PC-3 (cell line): ENCODE results near the gene VPS8.

ENCODE experiments used
- EZH2 ChIP-seq: fragments of 300-600 bp; sonication (generic); IDR thresholded peaks from one replicate; pipeline ENCODE4 v1.6.1; 2017; ENCODE audit warnings: antibody characterized with exemption, mild to moderate bottlenecking, low read length; ENCODE audit not compliant: unreplicated experiment
- EZH2phosphoT487 ChIP-seq: fragments of 300-600 bp; sonication (generic); IDR thresholded peaks from 2 replicates; pipeline ENCODE4 v1.6.1; 2018; ENCODE audit warnings: mild to moderate bottlenecking, antibody characterized with exemption, low read length, borderline replicate concordance
- TF ChIP-seq, protein P1 (sequence below): fragments of 300-600 bp; sonication (generic); conservative IDR thresholded peaks from 2 replicates; pipeline ENCODE4 v1.5.1; 2017; ENCODE audit warnings: antibody characterized with exemption, low read depth, mild to moderate bottlenecking, low read length

DNA sequence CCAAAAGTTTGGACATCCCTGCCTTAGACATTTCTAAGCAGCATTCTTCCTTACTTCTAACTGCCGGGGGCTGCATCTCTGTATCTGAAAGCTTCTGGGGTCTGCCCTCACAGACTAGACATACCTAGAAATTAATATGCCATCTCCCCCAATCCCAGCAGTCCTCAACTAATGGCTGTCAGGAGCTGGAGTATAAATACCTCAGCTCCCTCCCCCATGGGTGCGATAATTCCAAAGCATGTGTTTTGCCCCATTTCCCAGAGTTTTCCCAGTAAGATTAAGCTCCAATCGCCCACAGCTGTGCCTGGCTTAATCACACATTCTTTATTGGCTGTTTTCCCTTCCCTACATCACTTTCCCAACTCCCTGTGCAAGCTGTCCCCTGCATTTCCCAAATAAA, 13.8 kb upstream of the VPS8 start:
- TF ChIP-seq EZH2 (no peak), EZH2phosphoT487 (no peak)
- TF ChIP-seq, protein P1, sequence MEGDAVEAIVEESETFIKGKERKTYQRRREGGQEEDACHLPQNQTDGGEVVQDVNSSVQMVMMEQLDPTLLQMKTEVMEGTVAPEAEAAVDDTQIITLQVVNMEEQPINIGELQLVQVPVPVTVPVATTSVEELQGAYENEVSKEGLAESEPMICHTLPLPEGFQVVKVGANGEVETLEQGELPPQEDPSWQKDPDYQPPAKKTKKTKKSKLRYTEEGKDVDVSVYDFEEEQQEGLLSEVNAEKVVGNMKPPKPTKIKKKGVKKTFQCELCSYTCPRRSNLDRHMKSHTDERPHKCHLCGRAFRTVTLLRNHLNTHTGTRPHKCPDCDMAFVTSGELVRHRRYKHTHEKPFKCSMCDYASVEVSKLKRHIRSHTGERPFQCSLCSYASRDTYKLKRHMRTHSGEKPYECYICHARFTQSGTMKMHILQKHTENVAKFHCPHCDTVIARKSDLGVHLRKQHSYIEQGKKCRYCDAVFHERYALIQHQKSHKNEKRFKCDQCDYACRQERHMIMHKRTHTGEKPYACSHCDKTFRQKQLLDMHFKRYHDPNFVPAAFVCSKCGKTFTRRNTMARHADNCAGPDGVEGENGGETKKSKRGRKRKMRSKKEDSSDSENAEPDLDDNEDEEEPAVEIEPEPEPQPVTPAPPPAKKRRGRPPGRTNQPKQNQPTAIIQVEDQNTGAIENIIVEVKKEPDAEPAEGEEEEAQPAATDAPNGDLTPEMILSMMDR, result no peak
